Dendritic cell treated with granulocyte-macrophage colony-stimulating factor and Interleukin-4, amounts not matched to agents 40 ng/mL and 50 ng/mL, for 4 days (primary cell): ENCODE measurements around the gene ZFP91.

Experiments
- H3K27ac Mint-ChIP-seq: one replicate; pipeline ENCODE4 v1.8.0; 2022; ENCODE audit warnings: mild to moderate bottlenecking, mixed read lengths
- H3K27me3 Mint-ChIP-seq: one replicate; pipeline ENCODE4 v1.8.0; 2022; ENCODE audit warnings: mild to moderate bottlenecking, mixed read lengths
- H3K36me3 Mint-ChIP-seq: one replicate; pipeline ENCODE4 v1.8.0; 2022; ENCODE audit warnings: low read depth, mixed read lengths
- H3K4me1 Mint-ChIP-seq: one replicate; pipeline ENCODE4 v1.8.0; 2022; ENCODE audit warnings: low read depth, mixed read lengths
- H3K4me3 Mint-ChIP-seq: one replicate; pipeline ENCODE4 v1.8.0; 2022; ENCODE audit warnings: mild to moderate bottlenecking, moderate library complexity, mixed read lengths
- H3K9me3 Mint-ChIP-seq: one replicate; pipeline ENCODE4 v1.8.0; 2022; ENCODE audit warnings: mixed read lengths
- intact Hi-C: fragments of 100-400 bp; cut with micrococcal nuclease; formaldehyde crosslinking; loops from one replicate; pipeline ENCODE4 v1.15.0; 2022

The ZFP91 gene

DNA sequence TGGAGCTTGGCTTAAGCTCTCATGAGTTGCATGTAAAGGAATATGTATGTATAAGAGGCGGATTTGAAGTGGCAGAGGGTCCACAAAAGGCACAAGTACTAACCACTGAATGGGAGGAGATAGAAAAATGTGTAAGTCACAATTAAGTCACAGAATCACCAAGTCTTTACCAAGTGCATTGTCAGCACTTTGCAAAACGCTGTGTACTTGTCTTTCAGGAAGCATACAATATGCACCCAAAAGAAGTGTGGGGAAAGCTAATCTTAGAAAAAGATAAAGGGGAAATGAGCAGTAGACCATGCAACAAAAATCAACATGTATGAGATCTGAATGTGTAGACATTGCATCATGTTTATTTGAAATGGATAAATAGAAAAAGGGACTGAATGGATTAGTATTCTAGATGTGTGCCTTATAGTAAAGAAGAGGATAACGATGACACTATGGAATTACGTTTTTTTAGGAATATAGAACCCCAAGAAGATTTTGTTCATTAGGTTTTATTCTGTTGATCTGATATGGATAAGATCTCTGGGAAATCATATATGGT is 48.1 kb downstream of the ZFP91 start:
- intact Hi-C loops: no loop called here
- Mint-ChIP-seq H3K27ac (no peak overlapping the region), H3K4me1 (peaks cover 12% of the 10 kb centered on the region), H3K4me3 (no peak overlapping the region), H3K36me3 (peaks cover 58% of the 10 kb centered on the region), H3K27me3 (no peaks in the 10 kb centered on the region), H3K9me3 (no peaks in the 10 kb centered on the region)

DNA sequence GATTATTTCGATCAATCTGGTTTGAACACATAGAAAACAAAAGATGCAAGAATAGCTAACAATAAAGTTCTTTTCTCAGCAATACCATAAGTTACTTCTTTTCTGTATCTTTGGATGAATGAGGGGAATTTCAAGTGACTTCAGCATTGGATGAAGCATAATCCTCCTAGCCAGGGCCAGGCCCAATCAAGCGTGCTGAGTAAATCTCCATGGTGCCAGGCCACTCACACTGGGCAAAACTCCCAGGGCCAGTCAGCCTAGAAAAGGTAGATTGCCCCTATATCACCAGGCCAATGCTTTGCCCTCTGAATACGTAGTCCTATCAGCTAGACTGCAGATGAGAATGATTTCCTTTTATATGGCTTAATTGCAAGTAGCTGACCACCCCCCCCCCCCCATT is 49.6 kb downstream of the ZFP91 start:
- H3K4me1 Mint-ChIP-seq: peaks cover 12% of the 10 kb centered on the region
- H3K27me3 Mint-ChIP-seq: no peaks in the 10 kb centered on the region
- no peak overlapping the region for H3K4me3 Mint-ChIP-seq
- no peaks in the 10 kb centered on the region for H3K9me3 Mint-ChIP-seq
- H3K36me3 Mint-ChIP-seq: peaks cover 44% of the 10 kb centered on the region
- intact Hi-C loops: no loop called here
- H3K27ac Mint-ChIP-seq: no peak overlapping the region

DNA sequence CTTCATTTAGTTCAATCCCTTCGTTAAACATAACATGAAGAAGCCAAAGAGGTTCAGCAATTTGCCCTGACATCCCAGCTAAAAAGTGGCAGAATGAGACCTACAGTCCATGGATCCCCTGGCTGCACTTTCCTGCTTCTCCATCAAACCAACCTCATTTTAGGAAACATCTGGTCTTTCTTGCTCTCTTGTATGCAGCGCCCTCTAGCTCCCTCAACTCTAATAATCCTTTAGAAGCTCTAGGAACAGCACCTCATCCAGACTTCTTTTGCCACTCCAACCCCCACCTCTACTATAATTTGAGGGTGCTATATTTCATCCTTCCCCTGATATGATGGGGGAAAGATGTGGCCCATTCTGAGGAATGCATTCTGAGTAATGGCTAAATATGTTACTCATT is 51.0 kb downstream of the ZFP91 start:
- Mint-ChIP-seq H3K27ac (no peak overlapping the region), H3K36me3 (peaks cover 30% of the 10 kb centered on the region), H3K4me1 (peaks cover 12% of the 10 kb centered on the region), H3K4me3 (no peak overlapping the region), H3K27me3 (no peaks in the 10 kb centered on the region), H3K9me3 (no peaks in the 10 kb centered on the region)
- intact Hi-C loops: no loop called here

DNA sequence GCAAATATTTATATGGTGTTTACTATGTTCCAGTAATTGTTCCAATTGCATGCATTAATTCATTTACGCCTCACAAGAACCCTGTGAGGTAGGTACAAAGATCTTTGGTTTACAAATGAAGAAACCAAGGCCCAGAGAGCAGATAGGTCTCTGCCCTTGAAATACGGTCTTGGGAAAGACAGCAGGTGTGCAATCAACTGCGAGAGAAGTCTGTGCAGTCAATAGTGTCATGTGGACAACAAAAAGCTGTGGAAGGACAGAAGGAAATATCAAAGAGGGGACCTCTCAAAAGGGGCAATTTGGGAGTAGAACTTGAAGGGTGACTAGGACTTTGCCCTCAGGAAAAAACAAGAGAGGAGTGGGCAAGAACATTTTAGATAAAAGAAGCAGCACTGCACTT is 52.5 kb downstream of the ZFP91 start:
- H3K4me3 Mint-ChIP-seq: no peak overlapping the region
- H3K27me3 Mint-ChIP-seq: no peaks in the 10 kb centered on the region
- no peak overlapping the region for H3K27ac Mint-ChIP-seq
- H3K36me3 Mint-ChIP-seq: peaks cover 17% of the 10 kb centered on the region
- H3K9me3 Mint-ChIP-seq: no peaks in the 10 kb centered on the region
- intact Hi-C loops: no loop called here
- H3K4me1 Mint-ChIP-seq: peaks cover 8% of the 10 kb centered on the region

DNA sequence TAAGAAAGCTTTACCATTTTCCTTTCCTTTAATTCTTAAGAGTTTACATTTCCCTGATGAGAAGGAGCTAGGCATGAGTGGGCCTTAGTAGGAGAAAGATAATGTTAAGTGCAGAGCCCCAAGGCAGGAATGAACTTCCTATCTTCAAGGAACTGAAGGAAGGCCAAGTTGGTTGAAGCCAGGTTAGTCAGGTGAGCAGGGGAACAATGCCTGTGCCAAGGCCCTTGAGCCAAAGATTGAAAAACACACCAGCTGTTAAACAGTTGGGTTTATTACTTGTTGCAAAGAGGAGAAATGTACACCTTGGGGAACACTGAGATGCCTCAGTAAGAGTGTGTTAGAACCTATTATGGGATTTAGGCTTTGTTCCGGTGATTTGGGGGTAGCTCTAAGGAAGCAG is 53.6 kb downstream of the ZFP91 start:
- Mint-ChIP-seq H3K27me3 (no peaks in the 10 kb centered on the region), H3K27ac (no peak overlapping the region), H3K4me1 (no peaks in the 10 kb centered on the region), H3K4me3 (no peak overlapping the region), H3K36me3 (peaks cover 6% of the 10 kb centered on the region), H3K9me3 (no peaks in the 10 kb centered on the region)
- intact Hi-C loops: no loop called here

DNA sequence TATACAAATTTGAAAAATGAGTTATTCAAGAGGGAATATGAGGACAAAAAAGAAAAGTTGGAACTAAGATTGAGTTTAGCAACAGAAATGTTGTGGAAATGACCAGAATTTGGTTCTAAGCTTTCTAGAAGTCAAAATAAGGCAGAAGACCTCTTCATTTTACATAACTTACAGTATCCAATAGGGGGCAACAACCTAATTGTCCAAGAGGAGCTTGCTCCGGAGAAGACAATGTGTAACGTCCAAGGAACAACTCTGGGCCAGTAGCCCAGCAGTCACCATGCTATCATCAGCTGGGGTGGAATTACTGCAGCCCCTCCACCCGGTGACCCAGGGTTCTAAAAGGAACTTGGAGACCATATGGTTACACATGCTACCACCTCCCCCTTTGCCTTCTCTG is 57.7 kb downstream of the ZFP91 start:
- Mint-ChIP-seq H3K4me1 (peaks cover 25% of the 10 kb centered on the region), H3K4me3 (no peak overlapping the region), H3K36me3 (no peaks in the 10 kb centered on the region), H3K27ac (no peak overlapping the region), H3K9me3 (no peaks in the 10 kb centered on the region), H3K27me3 (no peaks in the 10 kb centered on the region)
- intact Hi-C loops: no loop called here

DNA sequence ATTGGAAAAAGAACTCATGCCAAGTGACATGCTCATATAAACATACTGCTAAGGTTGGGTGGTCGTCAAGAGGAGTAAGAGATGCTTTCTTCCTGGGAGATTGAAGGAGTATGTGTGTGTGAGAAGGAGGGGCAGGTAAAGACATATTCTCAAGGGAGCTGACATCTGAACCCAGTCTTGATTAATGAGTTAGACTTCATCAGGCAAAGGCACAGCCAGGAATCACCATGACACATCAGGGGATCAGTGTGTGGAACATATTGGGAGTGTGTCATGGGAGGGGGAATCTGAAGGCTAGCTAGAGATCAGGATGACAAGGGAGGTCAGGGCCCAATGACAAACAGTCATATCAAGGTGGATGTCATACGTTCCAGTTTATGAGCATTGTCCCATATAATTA is 58.5 kb downstream of the ZFP91 start:
- Mint-ChIP-seq H3K27ac (peak overlapping the region; percentile 45), H3K4me3 (no peak overlapping the region), H3K9me3 (no peaks in the 10 kb centered on the region), H3K27me3 (no peaks in the 10 kb centered on the region), H3K4me1 (peaks cover 27% of the 10 kb centered on the region), H3K36me3 (no peaks in the 10 kb centered on the region)
- intact Hi-C loops: no loop called here

DNA sequence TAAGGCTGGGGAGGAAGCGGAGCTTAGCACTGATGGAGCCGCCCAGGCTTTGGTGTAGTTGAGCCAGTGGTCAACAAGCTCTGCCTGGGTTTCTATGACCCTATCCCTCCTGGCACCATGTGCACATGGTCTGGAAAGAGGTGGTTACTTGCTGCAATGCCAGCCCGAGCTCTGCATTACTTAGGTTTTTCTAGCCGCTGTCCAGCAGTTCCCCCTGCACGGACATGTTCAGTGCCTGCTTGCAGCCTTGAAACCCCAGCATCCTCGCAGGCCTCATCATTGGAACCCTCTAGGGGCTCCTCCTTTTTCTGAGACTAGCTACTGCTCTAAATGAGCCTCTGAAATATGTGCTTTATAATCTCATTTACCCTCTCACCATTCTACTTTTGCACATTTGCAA is 60.2 kb downstream of the ZFP91 start:
- no peak overlapping the region for H3K27ac Mint-ChIP-seq
- H3K9me3 Mint-ChIP-seq: no peaks in the 10 kb centered on the region
- H3K4me3 Mint-ChIP-seq: no peak overlapping the region
- H3K4me1 Mint-ChIP-seq: peaks cover 27% of the 10 kb centered on the region
- no peaks in the 10 kb centered on the region for H3K36me3 Mint-ChIP-seq
- intact Hi-C loops: no loop called here
- H3K27me3 Mint-ChIP-seq: peaks cover under 1% of the 10 kb centered on the region

DNA sequence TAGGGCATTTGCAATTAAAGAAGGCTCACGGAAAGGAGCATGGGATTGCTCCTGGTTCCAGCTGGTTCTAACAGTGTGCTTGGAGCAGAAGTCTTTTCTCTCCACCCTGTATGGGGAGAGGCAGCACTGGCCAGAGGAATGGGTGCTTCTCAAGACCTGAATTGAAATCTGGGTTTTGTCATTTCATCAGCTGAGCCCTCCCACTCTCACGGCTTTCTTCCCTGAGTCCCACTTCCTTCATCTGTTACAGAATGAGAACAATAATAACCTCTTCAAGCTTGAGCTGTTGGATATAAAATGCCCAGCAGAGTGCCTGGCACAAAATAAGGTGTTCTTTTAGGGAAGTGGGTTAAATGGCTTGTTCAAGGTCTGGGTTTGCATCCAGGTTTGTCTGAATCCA is 60.8 kb downstream of the ZFP91 start:
- H3K27me3 Mint-ChIP-seq: peaks cover 2% of the 10 kb centered on the region
- H3K27ac Mint-ChIP-seq: no peak overlapping the region
- peaks cover 27% of the 10 kb centered on the region for H3K4me1 Mint-ChIP-seq
- H3K9me3 Mint-ChIP-seq: no peaks in the 10 kb centered on the region
- no peak overlapping the region for H3K4me3 Mint-ChIP-seq
- H3K36me3 Mint-ChIP-seq: no peaks in the 10 kb centered on the region
- intact Hi-C loops: no loop called here

DNA sequence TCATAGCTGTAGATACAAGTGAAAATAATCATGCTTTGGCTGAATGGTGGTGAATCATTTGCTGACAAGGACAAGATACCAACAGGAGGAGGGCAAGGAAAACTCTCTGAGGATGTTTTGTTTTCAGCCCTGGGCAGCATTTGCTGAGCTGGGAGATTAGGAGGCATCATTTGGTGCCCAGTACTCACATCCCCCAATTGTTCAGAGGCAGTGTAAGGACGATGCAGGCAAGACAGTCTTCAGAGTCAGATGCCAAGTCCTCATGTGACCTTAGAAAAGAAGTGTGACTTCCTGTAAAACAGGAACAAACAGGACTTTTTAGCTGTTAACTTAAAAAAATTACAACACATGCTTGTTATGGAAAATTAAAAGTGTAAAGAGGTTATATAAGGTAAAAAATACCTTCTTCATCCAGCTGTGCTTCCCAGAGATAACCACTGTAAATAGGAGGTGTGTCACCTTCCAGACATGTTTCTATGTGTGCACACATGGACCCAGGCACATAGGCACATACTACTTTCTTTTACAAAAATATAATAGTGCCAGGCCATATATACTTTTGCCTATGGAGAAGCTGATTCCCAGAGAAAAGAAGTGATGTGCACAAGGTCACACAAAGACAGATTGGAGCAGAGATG is 61.6 kb downstream of the ZFP91 start:
- H3K27ac Mint-ChIP-seq: no peak overlapping the region
- intact Hi-C loops: no loop called here
- H3K4me3 Mint-ChIP-seq: no peak overlapping the region
- H3K36me3 Mint-ChIP-seq: no peaks in the 10 kb centered on the region
- no peaks in the 10 kb centered on the region for H3K9me3 Mint-ChIP-seq
- peaks cover 2% of the 10 kb centered on the region for H3K27me3 Mint-ChIP-seq
- H3K4me1 Mint-ChIP-seq: peaks cover 27% of the 10 kb centered on the region

DNA sequence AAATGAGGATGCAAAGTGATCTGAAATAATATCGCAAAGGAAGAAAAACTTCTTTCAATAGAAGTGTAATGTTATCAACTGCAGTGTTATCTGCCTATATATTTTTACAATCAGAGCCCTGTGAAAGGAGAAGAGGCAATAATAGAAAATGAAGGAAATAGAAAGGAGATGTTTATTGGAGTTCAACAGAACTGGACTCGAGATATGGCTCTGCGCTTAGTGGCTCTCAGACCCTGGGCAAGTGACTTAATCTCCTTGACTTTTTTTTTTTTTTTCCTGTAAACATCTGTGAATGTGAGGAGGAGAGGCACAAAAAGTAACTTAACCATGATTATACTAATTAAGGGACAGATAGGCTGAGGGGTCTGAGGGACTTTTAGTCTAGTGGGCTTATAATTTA is 62.5 kb downstream of the ZFP91 start:
- Mint-ChIP-seq H3K27ac (peak overlapping the region; percentile 47), H3K4me1 (peaks cover 27% of the 10 kb centered on the region), H3K9me3 (peaks cover 5% of the 10 kb centered on the region), H3K36me3 (no peaks in the 10 kb centered on the region), H3K4me3 (no peak overlapping the region), H3K27me3 (peaks cover 2% of the 10 kb centered on the region)
- intact Hi-C loops: no loop called here

DNA sequence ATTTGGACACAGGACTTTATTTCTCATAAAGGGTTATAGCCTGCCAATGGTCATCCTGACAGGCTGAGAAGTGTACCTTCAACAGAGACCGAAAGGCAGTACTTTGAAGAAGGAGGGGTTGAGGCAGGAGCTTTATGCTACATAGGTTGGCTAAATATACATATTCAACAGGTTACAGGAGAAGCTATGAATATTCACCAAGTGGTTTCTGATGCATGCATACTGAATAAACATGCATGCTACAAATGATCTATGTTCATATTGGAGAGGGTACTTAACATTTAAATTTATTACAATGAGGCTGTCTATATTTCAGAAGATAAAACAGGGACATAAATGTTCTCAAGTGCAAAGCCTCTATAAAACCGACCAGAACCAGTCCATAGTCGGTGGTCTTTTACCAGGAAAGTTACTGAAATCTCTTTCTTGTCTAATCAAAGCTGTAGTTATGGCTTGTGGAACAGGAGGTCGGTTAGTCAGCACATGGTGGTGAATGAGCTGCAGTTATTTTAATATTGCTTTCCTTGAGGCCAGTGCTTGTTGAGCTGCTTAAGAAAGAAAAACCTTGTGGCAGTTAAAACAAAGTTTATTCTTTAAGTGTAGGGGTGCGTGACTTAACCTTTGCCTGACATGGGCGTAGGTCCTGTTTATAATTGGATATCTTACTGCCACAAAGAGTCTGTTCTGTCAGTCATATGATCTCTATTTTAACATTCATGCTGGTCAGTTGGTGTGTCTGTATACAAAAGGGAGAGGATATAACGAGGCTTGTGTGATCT is 63.1 kb downstream of the ZFP91 start:
- no peak overlapping the region for H3K4me3 Mint-ChIP-seq
- H3K4me1 Mint-ChIP-seq: peaks cover 27% of the 10 kb centered on the region
- H3K27me3 Mint-ChIP-seq: peaks cover 2% of the 10 kb centered on the region
- intact Hi-C loops: no loop called here
- peaks cover 8% of the 10 kb centered on the region for H3K9me3 Mint-ChIP-seq
- no peaks in the 10 kb centered on the region for H3K36me3 Mint-ChIP-seq
- peak overlapping the region; percentile 47 for H3K27ac Mint-ChIP-seq

DNA sequence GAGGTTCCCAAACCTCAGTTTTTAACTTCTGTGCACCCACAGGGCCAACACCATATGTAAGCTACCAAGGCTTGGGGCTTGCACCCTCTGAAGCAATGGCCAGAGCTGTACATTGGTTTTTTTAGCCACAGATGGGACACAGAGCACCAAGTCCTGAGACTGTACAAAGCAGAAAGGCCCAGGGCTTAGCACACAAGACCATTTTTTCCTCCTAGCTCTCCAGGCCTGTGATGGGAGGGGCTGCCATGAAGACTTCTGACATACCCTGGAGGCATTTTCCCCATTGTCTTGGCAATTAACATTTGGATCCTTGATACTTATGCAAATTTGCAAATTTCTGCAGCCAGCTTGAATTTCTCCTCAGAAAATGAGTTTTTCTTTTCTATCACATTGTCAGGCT is 67.0 kb downstream of the ZFP91 start:
- Mint-ChIP-seq H3K36me3 (no peaks in the 10 kb centered on the region), H3K4me1 (peaks cover 9% of the 10 kb centered on the region), H3K9me3 (peaks cover 8% of the 10 kb centered on the region), H3K27ac (no peak overlapping the region), H3K27me3 (peaks cover 2% of the 10 kb centered on the region), H3K4me3 (no peak overlapping the region)
- intact Hi-C loops: no loop called here

DNA sequence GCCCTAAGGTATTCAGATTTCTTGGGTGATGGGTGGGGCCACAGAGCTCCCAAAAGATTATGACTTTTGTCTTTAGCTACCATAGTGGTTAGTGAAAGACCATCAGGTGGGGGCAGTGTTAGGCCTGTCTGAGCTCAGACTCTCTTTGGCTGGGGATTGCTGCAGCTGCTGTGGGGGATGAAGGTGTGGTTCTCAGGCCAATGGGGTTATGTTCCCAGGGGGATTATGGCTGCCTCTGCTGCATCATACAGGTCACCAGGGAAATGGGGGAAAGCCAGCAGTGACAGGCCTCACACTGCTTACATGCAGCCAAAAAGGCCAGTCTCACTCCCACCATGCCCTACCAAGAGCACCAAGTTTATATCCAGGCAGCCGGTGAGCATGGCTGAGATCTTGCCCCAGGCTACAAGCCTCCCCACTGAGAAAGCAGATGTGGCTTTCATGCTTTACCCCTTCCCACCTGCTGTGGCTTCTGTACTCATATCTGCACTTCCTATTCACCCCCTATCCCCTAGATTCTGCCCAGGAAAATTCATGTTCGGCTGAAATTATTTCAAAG is 68.4 kb downstream of the ZFP91 start:
- H3K27ac Mint-ChIP-seq: no peak overlapping the region
- intact Hi-C loops: no loop called here
- H3K27me3 Mint-ChIP-seq: peaks cover 2% of the 10 kb centered on the region
- no peaks in the 10 kb centered on the region for H3K4me1 Mint-ChIP-seq
- no peak overlapping the region for H3K4me3 Mint-ChIP-seq
- H3K36me3 Mint-ChIP-seq: no peaks in the 10 kb centered on the region
- H3K9me3 Mint-ChIP-seq: peaks cover 8% of the 10 kb centered on the region
